ENCODE data around the gene LAMA2. TPM values are rescaled to one million over a fixed set of nuclear protein-coding genes. Genes with fewer than 3 reads are reported as not detected.

Gene LAMA2
- total RNA-seq, 4 donors from 2014 or later, result 97.3 to 509 (median 200) TPM

GRCh38 chr6:129124347-129124746 is 241.4 kb downstream of the LAMA2 start:
- TF ChIP-seq CTCF (IDR thresholded peaks at IDR 0.05), result no peak
- ATAC-seq (ENCODE audit: low FRiP score) (no peak), DNase-seq (ENCODE audit: low spot score) (no peak)

DNA sequence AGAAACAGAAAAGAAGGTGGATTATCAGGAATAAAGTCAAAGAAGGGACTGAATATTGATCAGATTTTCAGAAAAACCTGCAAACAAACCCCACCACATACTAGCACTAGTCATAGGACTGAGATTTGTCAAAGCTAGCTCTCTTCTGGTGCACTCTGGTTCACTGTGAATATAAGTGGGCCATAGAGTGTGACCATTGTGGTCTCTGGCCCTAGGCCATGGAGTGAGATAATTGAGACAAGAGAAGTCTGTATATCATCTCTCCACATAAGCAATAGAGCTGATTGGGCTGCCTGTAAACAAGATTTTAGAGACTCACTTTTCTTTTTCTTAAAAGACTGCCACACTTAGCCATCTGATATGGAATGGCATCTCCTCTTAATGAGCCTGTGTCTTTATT is 247.2 kb downstream of the LAMA2 start:
- TF ChIP-seq CTCF (IDR thresholded peaks at IDR 0.05), result no peak
- no peak for ATAC-seq (ENCODE audit: low FRiP score)
- DNase-seq (ENCODE audit: low spot score), result no peak

DNA sequence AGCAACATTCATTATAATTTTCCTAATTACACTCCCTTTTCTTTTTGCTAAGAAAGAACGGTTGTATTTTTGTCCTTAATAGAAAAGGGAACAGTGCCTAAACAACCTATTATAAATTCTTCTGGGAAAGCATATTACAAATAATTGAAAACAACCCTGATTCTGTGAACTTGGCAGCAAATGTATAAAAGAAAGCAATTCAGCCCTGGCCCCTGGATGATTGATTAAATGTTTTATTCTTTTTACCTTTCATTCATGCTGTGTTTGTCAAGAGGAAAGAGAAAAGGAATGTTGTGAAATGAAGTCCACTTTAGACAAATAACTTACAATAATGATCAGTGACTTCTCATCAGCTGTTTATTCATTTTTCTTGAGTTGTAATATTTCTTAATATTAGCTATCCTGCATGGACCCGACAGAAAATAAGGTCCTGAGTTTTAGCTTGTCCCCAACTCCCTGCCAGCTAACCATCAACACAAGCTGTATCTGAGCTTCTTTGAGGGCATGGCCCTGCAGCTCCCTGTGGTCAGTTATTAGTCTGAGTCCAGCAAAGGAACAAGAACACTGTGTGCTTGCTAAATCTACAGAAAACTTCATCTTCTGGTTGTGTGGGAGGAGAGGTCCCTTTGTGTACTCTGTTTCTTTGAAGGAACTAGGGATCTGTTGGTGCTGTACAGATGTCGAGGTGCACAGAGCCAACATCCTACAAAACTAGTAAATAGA is 248.2 kb downstream of the LAMA2 start:
- no peak for TF ChIP-seq CTCF (IDR thresholded peaks at IDR 0.05)
- DNase-seq (ENCODE audit: low spot score) (no peak), ATAC-seq (ENCODE audit: low FRiP score) (no peak)

DNA sequence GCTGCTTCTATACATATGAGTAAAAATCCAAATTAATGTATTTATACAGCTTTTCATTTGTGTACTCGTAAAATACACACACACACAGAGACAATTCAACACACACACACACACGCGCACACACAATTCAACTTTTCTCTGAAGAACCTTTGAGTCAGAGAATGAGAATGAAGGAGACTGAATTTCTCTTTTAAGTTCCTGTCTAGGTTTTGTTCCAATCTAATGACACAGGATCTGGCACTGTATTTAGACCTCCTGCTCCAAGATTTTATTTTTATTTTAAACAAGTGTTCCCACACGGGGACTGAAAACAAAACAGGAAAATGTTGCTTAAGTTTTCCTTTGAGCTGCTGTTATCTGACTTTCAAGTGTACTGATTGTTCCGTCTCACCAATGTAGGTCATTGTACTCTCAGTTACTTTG is 250.8 kb downstream of the LAMA2 start:
- ATAC-seq (ENCODE audit: low FRiP score), result no peak
- DNase-seq (ENCODE audit: low spot score), result no peak
- TF ChIP-seq CTCF (IDR thresholded peaks at IDR 0.05), result no peak

DNA sequence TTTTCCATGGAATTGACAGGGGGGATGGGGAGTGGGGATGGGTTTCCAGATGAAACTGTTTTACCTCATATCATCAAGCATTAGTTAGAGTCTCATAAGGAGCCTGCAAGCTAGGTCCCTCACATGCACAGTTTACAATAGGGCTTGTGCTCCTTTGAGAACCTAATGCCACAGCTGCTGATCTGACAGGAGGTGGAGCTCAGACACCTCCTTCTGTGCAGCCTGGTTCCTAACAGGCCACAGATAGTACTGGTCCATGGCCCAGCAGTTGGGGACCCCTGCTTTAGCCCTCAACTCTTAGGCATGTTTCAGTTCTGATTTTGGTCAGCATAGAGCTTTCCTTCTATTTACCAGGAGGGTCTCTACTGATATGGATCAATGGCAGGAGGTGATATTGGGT is 251.6 kb downstream of the LAMA2 start:
- DNase-seq (ENCODE audit: low spot score) (no peak), ATAC-seq (ENCODE audit: low FRiP score) (no peak)
- no peak for TF ChIP-seq CTCF (IDR thresholded peaks at IDR 0.05)

GRCh38 chr6:129135451-129135850 is 252.5 kb downstream of the LAMA2 start:
- TF ChIP-seq CTCF (IDR thresholded peaks at IDR 0.05), result no peak
- ATAC-seq (ENCODE audit: low FRiP score), result no peak
- no peak for DNase-seq (ENCODE audit: low spot score)

GRCh38 chr6:129136751-129137150 is 253.8 kb downstream of the LAMA2 start:
- ATAC-seq (ENCODE audit: low FRiP score) (no peak), DNase-seq (ENCODE audit: low spot score) (no peak)
- TF ChIP-seq CTCF (IDR thresholded peaks at IDR 0.05), result no peak

Measured in omental fat pad (tissue), 4 donors.